Peyer's patch (tissue), 4 donors: ENCODE data around the gene DARS1.

Experiments used
- POLR2A ChIP-seq, 2 donors: fragments of 450-650 bp; IDR thresholded peaks; one replicate each; pipeline ENCODE4 v1.5.1; 2017; ENCODE audit warnings: antibody characterized with exemption in 2 of 2, mild to moderate bottlenecking in 2 of 2, moderate library complexity in 2 of 2
- TF ChIP-seq, protein P1 (sequence below), 6 experiments: fragments of 450-650 bp in 4 of 6; fragments of 200-600 bp in 2 of 6; sonication (generic) in 1 of 6; IDR thresholded peaks; one replicate each; pipeline ENCODE4 v1.5.1; 2017 to 2019; ENCODE audit warnings: antibody characterized with exemption in 6 of 6, mild to moderate bottlenecking in 3 of 6, moderate library complexity in 1 of 6

DNA sequence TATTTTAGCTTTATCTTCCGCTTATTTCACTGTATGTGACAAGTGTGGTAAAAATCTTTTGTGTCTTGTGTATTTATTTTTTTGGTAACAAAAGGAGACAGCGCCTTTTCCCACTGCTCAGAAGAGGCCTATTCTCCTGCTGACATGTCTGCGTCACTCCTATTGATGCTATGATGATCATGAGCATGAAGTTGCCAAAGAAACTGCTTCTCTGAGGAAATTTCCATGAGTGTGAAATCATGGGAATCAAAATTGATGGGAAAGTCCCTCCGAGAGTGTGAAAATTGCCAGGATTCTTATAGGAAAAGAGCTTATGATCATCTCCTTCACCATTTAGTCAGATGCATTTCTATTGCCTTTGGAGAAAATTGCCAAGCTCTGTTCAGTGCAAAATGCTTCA, 36.5 kb upstream of the DARS1 start:
- TF ChIP-seq, protein P1, sequence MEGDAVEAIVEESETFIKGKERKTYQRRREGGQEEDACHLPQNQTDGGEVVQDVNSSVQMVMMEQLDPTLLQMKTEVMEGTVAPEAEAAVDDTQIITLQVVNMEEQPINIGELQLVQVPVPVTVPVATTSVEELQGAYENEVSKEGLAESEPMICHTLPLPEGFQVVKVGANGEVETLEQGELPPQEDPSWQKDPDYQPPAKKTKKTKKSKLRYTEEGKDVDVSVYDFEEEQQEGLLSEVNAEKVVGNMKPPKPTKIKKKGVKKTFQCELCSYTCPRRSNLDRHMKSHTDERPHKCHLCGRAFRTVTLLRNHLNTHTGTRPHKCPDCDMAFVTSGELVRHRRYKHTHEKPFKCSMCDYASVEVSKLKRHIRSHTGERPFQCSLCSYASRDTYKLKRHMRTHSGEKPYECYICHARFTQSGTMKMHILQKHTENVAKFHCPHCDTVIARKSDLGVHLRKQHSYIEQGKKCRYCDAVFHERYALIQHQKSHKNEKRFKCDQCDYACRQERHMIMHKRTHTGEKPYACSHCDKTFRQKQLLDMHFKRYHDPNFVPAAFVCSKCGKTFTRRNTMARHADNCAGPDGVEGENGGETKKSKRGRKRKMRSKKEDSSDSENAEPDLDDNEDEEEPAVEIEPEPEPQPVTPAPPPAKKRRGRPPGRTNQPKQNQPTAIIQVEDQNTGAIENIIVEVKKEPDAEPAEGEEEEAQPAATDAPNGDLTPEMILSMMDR (IDR thresholded peaks at IDR 0.05): no peak
- TF ChIP-seq POLR2A (IDR thresholded peaks at IDR 0.05): no peak
